GM12801 (cell line): ENCODE data around the gene MPL.

ENCODE experiments used
- TF ChIP-seq, protein P1 (sequence below): IDR thresholded peaks from one replicate; pipeline ENCODE4 v1.5.1; 2011; ENCODE audit warnings: control low read depth; ENCODE audit not compliant: insufficient read length; ENCODE audit errors: extremely low read depth

MPL gene

DNA sequence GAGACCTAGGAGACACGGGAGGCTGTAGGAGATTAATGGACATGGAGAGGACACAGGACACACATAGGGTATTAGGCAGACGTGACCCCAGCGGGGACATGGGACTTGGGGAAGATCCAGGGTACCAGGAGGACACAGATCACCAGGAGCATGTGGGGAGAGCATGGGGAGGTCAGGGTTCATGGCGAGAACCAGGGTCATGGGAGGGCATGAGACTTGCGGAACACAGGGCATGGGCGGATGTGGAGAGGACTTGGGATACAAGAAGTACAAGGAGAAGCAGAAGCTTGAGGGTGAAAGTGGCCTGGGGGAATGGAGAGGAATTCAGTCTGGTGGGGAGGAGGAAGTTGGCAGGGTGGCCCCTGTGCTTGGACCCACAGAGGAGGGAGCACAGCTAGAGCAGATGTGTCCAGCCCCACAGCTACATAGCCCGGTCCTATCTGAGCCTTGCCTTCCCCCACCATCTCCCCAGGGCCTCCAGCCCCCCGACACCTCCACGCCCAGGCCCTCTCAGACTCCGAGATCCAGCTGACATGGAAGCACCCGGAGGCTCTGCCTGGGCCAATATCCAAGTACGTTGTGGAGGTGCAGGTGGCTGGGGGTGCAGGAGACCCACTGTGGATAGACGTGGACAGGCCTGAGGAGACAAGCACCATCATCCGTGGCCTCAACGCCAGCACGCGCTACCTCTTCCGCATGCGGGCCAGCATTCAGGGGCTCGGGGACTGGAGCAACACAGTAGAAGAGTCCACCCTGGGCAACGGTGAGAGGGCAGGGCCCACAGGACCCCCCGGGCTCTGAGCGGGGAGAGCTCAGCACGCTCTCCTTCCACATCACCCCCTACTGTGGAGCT is 24.7 kb upstream of the MPL start:
- TF ChIP-seq, protein P1, sequence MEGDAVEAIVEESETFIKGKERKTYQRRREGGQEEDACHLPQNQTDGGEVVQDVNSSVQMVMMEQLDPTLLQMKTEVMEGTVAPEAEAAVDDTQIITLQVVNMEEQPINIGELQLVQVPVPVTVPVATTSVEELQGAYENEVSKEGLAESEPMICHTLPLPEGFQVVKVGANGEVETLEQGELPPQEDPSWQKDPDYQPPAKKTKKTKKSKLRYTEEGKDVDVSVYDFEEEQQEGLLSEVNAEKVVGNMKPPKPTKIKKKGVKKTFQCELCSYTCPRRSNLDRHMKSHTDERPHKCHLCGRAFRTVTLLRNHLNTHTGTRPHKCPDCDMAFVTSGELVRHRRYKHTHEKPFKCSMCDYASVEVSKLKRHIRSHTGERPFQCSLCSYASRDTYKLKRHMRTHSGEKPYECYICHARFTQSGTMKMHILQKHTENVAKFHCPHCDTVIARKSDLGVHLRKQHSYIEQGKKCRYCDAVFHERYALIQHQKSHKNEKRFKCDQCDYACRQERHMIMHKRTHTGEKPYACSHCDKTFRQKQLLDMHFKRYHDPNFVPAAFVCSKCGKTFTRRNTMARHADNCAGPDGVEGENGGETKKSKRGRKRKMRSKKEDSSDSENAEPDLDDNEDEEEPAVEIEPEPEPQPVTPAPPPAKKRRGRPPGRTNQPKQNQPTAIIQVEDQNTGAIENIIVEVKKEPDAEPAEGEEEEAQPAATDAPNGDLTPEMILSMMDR: no peak

DNA sequence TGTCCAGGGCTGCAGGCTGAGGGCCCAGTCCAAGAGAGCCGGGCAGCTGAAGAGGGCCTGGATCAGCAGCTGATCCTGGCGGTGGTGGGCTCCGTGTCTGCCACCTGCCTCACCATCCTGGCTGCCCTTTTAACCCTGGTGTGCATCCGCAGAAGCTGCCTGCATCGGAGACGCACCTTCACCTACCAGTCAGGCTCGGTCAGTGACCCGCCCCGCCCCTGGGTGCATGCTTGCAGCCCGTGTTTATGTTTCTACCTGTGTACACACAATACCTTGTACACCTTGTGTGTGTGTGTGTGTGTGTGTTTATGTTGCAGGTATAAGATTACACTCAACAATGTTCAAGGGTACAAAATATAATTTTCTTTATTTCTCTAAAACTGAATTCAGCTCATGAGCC is 23.8 kb upstream of the MPL start:
- TF ChIP-seq, protein P1: no peak

DNA sequence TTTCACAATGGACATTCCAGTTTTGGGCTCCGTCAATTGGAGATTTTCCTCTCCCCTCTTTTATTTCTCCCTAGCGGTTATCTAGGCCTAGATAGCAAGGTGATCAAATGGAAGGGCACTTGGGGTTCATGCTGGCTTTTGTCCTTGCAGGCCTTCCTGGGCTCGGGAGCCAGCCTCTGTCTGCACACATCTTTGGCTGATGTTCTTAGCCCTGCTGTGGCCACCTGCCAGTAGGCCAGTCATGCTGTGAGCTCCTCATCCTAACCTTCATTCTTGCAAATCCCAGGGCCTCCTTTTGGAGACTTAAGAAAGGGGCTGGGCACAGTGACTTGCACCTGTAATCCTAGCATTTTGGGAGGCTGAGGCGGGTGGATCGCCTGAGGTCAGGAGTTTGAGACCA is 23.4 kb upstream of the MPL start:
- TF ChIP-seq, protein P1: no peak

DNA sequence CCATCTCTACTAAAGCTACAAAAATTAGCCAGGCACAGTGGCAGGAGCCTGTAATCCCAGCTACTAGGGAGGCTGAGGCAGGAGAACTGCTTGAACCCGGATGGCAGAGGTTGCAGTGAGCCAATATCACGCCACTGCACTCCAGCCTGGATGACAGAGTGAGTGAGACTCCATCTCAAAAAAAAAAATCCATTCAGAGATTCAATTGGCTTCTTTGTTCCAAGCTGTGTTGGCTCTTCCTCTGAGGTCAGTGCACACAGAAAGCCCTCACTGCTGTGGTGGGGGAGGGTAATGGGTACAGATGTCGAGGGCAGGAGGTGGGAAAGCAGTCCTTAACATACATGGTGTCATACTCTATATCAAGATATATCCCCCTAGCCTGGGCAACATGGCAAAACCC is 22.1 kb upstream of the MPL start:
- TF ChIP-seq, protein P1: no peak

DNA sequence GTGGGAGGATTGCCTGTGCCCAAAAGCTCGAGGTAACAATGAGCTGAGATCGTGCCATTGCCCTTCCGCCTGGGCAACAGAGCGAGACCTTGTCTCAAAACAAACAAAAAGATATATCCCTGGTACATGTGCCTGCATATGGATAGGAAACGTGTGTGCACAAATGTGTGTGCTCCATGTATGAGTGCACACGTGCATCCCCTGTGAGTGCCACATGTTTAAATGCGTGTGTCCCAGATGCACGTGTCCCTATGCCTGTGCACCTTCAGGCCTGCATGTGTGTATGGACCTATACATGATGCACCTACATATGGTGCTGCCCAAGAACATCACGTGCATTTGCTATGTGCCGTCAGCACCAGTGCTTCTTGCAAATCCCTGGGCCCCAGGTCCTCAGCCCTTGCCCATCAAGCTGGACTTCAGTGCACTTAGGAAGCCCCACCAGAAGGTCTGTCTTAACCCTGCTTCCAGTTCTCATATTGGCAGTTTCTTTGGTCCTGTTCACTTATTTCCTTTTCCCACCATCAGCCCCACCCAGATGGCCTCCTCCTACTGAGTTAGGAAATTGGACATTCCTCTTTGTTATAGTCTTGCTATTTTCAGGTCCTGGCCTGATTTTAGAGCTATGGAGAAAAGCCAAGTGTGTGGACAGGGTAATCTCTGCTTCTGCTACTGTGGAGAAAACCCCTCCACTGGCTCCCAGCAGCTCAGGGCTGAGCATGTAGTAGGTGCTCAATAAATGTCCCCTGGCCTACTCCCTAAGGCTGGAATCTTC is 21.5 kb upstream of the MPL start:
- TF ChIP-seq, protein P1: no peak

DNA sequence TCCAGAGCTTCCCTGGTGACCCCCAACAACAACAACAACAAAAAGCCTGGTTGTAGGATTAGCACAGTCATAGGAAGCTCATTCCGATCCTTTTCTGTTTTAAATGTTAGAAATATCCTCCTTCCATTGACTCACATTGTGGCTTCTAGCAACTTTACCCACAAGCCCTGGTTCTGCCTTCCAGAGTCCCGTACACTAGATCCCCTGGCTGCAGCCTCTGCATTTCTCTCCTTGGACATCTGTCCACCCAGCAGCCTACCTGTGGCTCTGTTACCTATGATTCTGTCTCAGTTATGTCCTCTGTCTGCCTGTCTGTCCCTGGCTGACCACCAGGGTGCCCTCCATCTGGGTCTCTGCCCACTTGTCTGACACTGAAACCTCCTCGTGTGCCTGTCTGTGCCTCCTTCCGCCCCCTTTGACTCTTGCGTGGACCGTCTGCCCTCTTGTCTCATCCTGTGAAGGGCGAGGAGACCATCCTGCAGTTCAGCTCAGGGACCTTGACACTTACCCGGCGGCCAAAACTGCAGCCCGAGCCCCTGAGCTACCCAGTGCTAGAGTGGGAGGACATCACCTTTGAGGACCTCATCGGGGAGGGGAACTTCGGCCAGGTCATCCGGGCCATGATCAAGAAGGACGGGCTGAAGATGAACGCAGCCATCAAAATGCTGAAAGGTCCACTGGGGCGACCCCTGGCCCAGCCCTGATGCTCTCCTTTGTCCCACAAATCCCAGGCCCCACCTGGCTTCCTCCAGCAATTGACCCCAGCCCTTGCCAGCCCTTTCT is 20.7 kb upstream of the MPL start:
- TF ChIP-seq, protein P1: no peak

DNA sequence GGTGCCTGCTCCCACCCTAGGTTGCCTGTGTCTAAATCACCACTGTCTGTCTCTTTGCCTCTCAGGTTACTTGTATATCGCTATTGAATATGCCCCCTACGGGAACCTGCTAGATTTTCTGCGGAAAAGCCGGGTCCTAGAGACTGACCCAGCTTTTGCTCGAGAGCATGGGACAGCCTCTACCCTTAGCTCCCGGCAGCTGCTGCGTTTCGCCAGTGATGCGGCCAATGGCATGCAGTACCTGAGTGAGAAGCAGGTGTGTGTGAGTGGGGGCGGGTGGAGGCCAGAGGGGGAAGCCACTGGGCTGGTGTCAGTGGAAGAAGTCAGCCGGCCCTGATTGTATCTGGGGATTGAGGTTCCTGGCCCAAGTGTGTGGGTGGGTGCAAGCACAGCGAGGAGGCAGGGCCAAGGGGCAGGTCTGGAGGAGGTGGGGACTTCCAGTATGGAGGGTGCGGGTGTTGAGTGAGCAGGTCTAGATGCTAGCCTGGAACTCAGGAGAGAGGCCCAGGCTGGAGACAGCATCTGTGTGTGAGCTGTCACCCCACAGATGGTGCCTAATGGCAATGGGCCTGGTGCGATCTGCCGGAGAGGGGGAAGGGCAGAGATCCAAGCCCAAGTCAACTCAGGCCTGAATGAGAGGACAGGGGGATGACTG is 19.7 kb upstream of the MPL start:
- TF ChIP-seq, protein P1: no peak
